ENCODE measurements around the gene LNPEP. TPM values are rescaled to one million over a fixed set of nuclear protein-coding genes. Genes with fewer than 3 reads are reported as not detected.

The LNPEP gene
- total RNA-seq, 1 donor from 2014 or later = 13.2 TPM

DNA sequence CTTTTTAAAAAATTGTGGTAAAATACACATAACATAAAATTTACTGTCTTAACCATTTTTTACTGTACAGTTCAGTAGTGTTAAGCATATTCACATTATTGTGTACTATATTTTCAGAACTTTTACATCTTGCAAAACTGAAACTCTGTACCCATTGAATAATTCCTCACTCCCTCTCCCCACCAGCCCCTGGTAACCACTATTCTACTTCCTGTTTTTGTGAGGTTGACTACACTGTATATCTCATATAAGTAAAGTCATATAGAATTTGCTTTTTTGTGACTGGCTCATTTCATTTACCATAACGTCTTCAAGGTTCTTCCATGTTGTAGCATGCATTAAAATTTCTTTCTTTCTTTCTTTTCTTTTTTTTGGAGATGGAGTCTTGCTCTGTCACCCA, 87.0 kb downstream of the LNPEP start:
- Mint-ChIP-seq H3K27ac (ENCODE audit: unreplicated experiment) (no peak overlapping the region), H3K4me1 (ENCODE audit: unreplicated experiment) (peaks cover 8% of the 10 kb centered on the region), H3K36me3 (ENCODE audit: low read depth, unreplicated experiment) (peaks cover 10% of the 10 kb centered on the region), H3K27me3 (ENCODE audit: unreplicated experiment) (no peaks in the 10 kb centered on the region), H3K4me3 (ENCODE audit: unreplicated experiment) (no peak overlapping the region), H3K9me3 (ENCODE audit: unreplicated experiment) (no peaks in the 10 kb centered on the region)
- DNase-seq (ENCODE audit: low spot score) = no peak
- TF ChIP-seq, protein P1, sequence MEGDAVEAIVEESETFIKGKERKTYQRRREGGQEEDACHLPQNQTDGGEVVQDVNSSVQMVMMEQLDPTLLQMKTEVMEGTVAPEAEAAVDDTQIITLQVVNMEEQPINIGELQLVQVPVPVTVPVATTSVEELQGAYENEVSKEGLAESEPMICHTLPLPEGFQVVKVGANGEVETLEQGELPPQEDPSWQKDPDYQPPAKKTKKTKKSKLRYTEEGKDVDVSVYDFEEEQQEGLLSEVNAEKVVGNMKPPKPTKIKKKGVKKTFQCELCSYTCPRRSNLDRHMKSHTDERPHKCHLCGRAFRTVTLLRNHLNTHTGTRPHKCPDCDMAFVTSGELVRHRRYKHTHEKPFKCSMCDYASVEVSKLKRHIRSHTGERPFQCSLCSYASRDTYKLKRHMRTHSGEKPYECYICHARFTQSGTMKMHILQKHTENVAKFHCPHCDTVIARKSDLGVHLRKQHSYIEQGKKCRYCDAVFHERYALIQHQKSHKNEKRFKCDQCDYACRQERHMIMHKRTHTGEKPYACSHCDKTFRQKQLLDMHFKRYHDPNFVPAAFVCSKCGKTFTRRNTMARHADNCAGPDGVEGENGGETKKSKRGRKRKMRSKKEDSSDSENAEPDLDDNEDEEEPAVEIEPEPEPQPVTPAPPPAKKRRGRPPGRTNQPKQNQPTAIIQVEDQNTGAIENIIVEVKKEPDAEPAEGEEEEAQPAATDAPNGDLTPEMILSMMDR (IDR thresholded peaks at IDR 0.05; ENCODE audit: unreplicated experiment) = no peak

DNA sequence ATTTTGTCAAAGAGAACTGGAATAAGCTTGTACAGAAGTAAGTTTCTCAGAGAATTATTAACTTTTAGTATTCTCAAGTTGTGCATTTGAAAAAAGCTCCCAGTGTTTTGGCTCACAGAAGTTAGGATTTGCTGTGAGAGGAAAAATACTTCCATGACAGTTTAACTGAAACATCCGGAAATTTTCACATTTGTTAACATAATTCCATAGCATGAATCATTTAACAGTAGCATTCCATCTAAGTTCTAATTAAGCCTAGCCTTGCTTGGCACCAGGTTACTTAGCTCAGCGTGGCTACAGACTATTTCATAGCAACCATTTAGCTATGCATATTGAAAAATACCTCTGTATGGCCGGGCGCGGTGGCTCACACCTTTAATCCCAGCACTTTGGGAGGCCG, 90.8 kb downstream of the LNPEP start:
- DNase-seq (ENCODE audit: low spot score) = no peak
- Mint-ChIP-seq H3K36me3 (ENCODE audit: low read depth, unreplicated experiment) (peaks cover 10% of the 10 kb centered on the region), H3K27ac (ENCODE audit: unreplicated experiment) (no peak overlapping the region), H3K4me3 (ENCODE audit: unreplicated experiment) (no peak overlapping the region), H3K27me3 (ENCODE audit: unreplicated experiment) (peaks cover 2% of the 10 kb centered on the region), H3K4me1 (ENCODE audit: unreplicated experiment) (peaks cover 8% of the 10 kb centered on the region), H3K9me3 (ENCODE audit: unreplicated experiment) (no peaks in the 10 kb centered on the region)
- TF ChIP-seq, protein P1 (IDR thresholded peaks at IDR 0.05; ENCODE audit: unreplicated experiment) = no peak

DNA sequence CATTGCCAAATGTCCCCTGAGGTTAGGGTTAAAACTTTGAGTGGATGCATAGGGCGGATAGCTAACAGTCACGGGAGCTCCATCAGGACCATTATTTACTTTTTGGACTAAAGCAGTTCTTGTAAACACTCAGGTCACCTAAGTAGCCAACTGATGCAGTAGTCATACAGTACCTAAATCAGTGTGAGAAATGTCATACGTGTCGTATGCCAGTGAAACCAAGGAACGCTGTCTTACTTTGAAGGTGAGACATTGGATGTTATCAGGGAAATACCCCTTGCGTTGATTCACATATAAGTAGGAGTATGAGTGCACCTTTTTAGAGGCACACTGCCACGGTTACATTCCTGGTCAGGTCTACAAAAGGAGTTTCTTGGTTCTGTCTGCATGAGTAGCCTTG, 101.9 kb downstream of the LNPEP start:
- TF ChIP-seq, protein P1 (IDR thresholded peaks at IDR 0.05; ENCODE audit: unreplicated experiment) = no peak
- no peak overlapping the region for H3K4me3 Mint-ChIP-seq (ENCODE audit: unreplicated experiment)
- no peaks in the 10 kb centered on the region for H3K4me1 Mint-ChIP-seq (ENCODE audit: unreplicated experiment)
- no peaks in the 10 kb centered on the region for H3K9me3 Mint-ChIP-seq (ENCODE audit: unreplicated experiment)
- DNase-seq (ENCODE audit: low spot score) = no peak
- no peaks in the 10 kb centered on the region for H3K36me3 Mint-ChIP-seq (ENCODE audit: low read depth, unreplicated experiment)
- H3K27ac Mint-ChIP-seq (ENCODE audit: unreplicated experiment) = no peak overlapping the region
- H3K27me3 Mint-ChIP-seq (ENCODE audit: unreplicated experiment) = peaks cover 2% of the 10 kb centered on the region

DNA sequence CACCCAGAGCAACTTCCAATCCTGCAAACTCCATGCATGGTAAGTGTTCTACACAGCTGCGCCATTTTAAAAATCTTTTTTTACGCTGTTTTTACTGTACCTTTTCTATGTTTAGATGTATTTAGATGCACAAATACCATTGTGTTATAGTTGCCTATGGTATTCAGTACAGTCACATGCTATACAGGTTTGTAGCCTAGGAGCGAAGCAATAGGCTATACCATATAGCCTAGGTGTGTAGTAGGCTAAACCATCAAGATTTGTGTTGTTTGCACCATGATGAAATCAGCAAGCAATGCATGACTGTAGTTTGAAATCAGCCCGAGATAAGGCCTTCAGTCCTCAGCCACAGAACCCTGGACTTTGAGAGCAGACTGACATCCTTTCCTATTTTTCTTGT, 105.4 kb downstream of the LNPEP start:
- no peak overlapping the region for H3K27ac Mint-ChIP-seq (ENCODE audit: unreplicated experiment)
- H3K4me1 Mint-ChIP-seq (ENCODE audit: unreplicated experiment) = peaks cover 7% of the 10 kb centered on the region
- H3K36me3 Mint-ChIP-seq (ENCODE audit: low read depth, unreplicated experiment) = no peaks in the 10 kb centered on the region
- TF ChIP-seq, protein P1 (IDR thresholded peaks at IDR 0.05; ENCODE audit: unreplicated experiment) = no peak
- H3K9me3 Mint-ChIP-seq (ENCODE audit: unreplicated experiment) = peaks cover 3% of the 10 kb centered on the region
- DNase-seq (ENCODE audit: low spot score) = no peak
- no peak overlapping the region for H3K4me3 Mint-ChIP-seq (ENCODE audit: unreplicated experiment)
- H3K27me3 Mint-ChIP-seq (ENCODE audit: unreplicated experiment) = peaks cover 7% of the 10 kb centered on the region

- H3K9me3 Mint-ChIP-seq (ENCODE audit: unreplicated experiment) = peaks cover 3% of the 10 kb centered on the region
- TF ChIP-seq, protein P1 (IDR thresholded peaks at IDR 0.05; ENCODE audit: unreplicated experiment) = no peak
- peaks cover 7% of the 10 kb centered on the region for H3K4me1 Mint-ChIP-seq (ENCODE audit: unreplicated experiment)
- H3K4me3 Mint-ChIP-seq (ENCODE audit: unreplicated experiment) = no peak overlapping the region
- no peak for DNase-seq (ENCODE audit: low spot score)
- H3K36me3 Mint-ChIP-seq (ENCODE audit: low read depth, unreplicated experiment) = no peaks in the 10 kb centered on the region
- peaks cover 9% of the 10 kb centered on the region for H3K27me3 Mint-ChIP-seq (ENCODE audit: unreplicated experiment)
- peak overlapping the region; percentile 3 for H3K27ac Mint-ChIP-seq (ENCODE audit: unreplicated experiment)
Observed at GRCh38 chr5:97042996-97043395, 107.1 kb downstream of the LNPEP start.
